ENCODE data around the gene SORBS2. TPM values are rescaled to one million over a fixed set of nuclear protein-coding genes. Genes with fewer than 3 reads are reported as not detected.

Gene SORBS2
- total and polyA plus RNA-seq, 2 donors (not counting 3 experiments of a cell fraction or from before 2014, with no cell fraction given): 69.8 to 82.5 TPM

GRCh38 chr4:185637163-185637875, 174.7 kb downstream of the SORBS2 start:
- Histone ChIP-seq H3K9ac (replicated peaks; ENCODE audit: extremely low read depth, insufficient read depth, low read length) (no peak overlapping the region), H3K4me2 (ENCODE audit: insufficient read depth, low read length) (no peak overlapping the region), H3K27ac (ENCODE audit: insufficient read depth, low read depth, low read length) (no peak overlapping the region), H3K36me3 (ENCODE audit: control insufficient read depth in 2 of 2, extremely low read depth in 1 of 2, insufficient read depth in 2 of 2, low read length in 2 of 2) (no peaks in the 10 kb centered on the region), H3K4me1 (ENCODE audit: control insufficient read depth, extremely low read depth, insufficient read depth, low read length) (no peaks in the 10 kb centered on the region), H3K4me3 (replicated peaks in 1 of 3; ENCODE audit: insufficient read depth in 1 of 3, low read depth in 1 of 3, low read length in 3 of 3) (no peak overlapping the region), H3K9me3 (replicated peaks; ENCODE audit: control insufficient read depth, insufficient read depth, low read length) (no peaks in the 10 kb centered on the region), H3K79me2 (ENCODE audit: control insufficient read depth, insufficient read depth, low read length) (no peaks in the 10 kb centered on the region), H4K20me1 (replicated peaks; ENCODE audit: control insufficient read depth, extremely low read depth, insufficient read depth, low read length) (no peaks in the 10 kb centered on the region), H2AFZ (ENCODE audit: low read depth, low read length) (no peak overlapping the region), H3K27me3 (ENCODE audit: control insufficient read depth in 2 of 2, insufficient read depth in 2 of 2, low read length in 2 of 2) (no peaks in the 10 kb centered on the region), H3K9me1 (replicated peaks; ENCODE audit: control insufficient read depth, extremely low read depth, insufficient read depth, low read length) (no peaks in the 10 kb centered on the region)
- DNase-seq (ENCODE audit: low read depth, low spot score) (no peak), FAIRE-seq (no peak)
- no TSS peak for BruUV-seq (replicated peaks)
- TF ChIP-seq FOS (IDR thresholded peaks at IDR 0.05; ENCODE audit: borderline replicate concordance, insufficient read depth, low read length): no peak
- TF ChIP-seq JUN (IDR thresholded peaks at IDR 0.05; ENCODE audit: borderline replicate concordance, insufficient read depth, insufficient read length, low read depth): no peak
- TF ChIP-seq, protein P1, sequence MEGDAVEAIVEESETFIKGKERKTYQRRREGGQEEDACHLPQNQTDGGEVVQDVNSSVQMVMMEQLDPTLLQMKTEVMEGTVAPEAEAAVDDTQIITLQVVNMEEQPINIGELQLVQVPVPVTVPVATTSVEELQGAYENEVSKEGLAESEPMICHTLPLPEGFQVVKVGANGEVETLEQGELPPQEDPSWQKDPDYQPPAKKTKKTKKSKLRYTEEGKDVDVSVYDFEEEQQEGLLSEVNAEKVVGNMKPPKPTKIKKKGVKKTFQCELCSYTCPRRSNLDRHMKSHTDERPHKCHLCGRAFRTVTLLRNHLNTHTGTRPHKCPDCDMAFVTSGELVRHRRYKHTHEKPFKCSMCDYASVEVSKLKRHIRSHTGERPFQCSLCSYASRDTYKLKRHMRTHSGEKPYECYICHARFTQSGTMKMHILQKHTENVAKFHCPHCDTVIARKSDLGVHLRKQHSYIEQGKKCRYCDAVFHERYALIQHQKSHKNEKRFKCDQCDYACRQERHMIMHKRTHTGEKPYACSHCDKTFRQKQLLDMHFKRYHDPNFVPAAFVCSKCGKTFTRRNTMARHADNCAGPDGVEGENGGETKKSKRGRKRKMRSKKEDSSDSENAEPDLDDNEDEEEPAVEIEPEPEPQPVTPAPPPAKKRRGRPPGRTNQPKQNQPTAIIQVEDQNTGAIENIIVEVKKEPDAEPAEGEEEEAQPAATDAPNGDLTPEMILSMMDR (IDR thresholded peaks at IDR 0.05; ENCODE audit: extremely low read depth in 1 of 2, insufficient read depth in 1 of 2, low read depth in 1 of 2, low read length in 2 of 2): no peak
- TF ChIP-seq, protein P2, sequence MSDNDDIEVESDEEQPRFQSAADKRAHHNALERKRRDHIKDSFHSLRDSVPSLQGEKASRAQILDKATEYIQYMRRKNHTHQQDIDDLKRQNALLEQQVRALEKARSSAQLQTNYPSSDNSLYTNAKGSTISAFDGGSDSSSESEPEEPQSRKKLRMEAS (IDR thresholded peaks at IDR 0.05; ENCODE audit: insufficient read depth, insufficient read length): no peak
- TF ChIP-seq POLR2A (IDR thresholded peaks at IDR 0.05; ENCODE audit: low read depth, low read length): no peak
- no peak for TF ChIP-seq EZH2 (IDR thresholded peaks at IDR 0.05; ENCODE audit: borderline replicate concordance, low read depth, low read length, severe bottlenecking)
- TF ChIP-seq MYC (IDR thresholded peaks at IDR 0.05; ENCODE audit: low read depth, low read length): no peak
- no peak for TF ChIP-seq GATA2 (IDR thresholded peaks at IDR 0.05; ENCODE audit: insufficient read depth, insufficient read length, low read depth, low read length)
- no peak for TF ChIP-seq POLR2AphosphoS5 (IDR thresholded peaks at IDR 0.05; ENCODE audit: insufficient read depth, low read depth, low read length)
- POLR2A ChIA-PET: no interaction called here
- intact Hi-C loops (cut with micrococcal nuclease) (no loop called here), dilution Hi-C loops (cut with MboI; ENCODE audit: extremely low pct_ligation_motif_present, low sequenced_read_pairs) (loop anchor here (25.0 kb wide), 1 partner anchor 400 kb away; no protein-coding TSS in a partner anchor)
- CTCF ChIA-PET: interaction anchor here (11.1 kb wide), 1 partner anchor 385 kb away, joined by 380 read pairs; no protein-coding TSS in a partner anchor

Measured in endothelial cell of umbilical vein (primary cell).